IPS-15b (cell line): ENCODE results near the gene DDX31.

Experiments used
- H3K27me3 ChIP-seq: one replicate; pipeline ENCODE4 v1.6.1; 2013; ENCODE audit warnings: low read length; ENCODE audit not compliant: control insufficient read depth, insufficient read depth
- H3K36me3 ChIP-seq: one replicate; pipeline ENCODE4 v1.6.1; 2013; ENCODE audit warnings: low read length; ENCODE audit not compliant: control insufficient read depth, insufficient read depth
- H3K4me1 ChIP-seq: one replicate; pipeline ENCODE4 v1.6.1; 2013; ENCODE audit warnings: mild to moderate bottlenecking, low read length; ENCODE audit not compliant: control insufficient read depth, insufficient read depth
- H3K4me3 ChIP-seq: one replicate; pipeline ENCODE4 v1.5.1; 2013; ENCODE audit warnings: low read depth, low read length
- H3K9ac ChIP-seq: one replicate; pipeline ENCODE4 v1.6.1; 2013; ENCODE audit warnings: low read depth, mild to moderate bottlenecking, low read length
- H3K9me3 ChIP-seq: one replicate; pipeline ENCODE4 v1.6.1; 2013; ENCODE audit warnings: mild to moderate bottlenecking, low read length; ENCODE audit not compliant: control insufficient read depth, insufficient read depth

The DDX31 gene

GRCh38 chr9:132547976-132548730 lies 121.6 kb downstream of the DDX31 start:
- no peaks in the 10 kb centered on the region for H3K27me3 ChIP-seq
- H3K9ac ChIP-seq: no peak overlapping the region
- peaks cover 6% of the 10 kb centered on the region for H3K4me1 ChIP-seq
- no peak overlapping the region for H3K4me3 ChIP-seq
- H3K9me3 ChIP-seq: no peaks in the 10 kb centered on the region
- no peaks in the 10 kb centered on the region for H3K36me3 ChIP-seq

GRCh38 chr9:132547436-132547835 lies 122.3 kb downstream of the DDX31 start:
- Histone ChIP-seq H3K4me3 (no peak overlapping the region), H3K36me3 (no peaks in the 10 kb centered on the region), H3K9me3 (no peaks in the 10 kb centered on the region), H3K4me1 (peaks cover 6% of the 10 kb centered on the region), H3K9ac (no peak overlapping the region), H3K27me3 (no peaks in the 10 kb centered on the region)

- H3K9me3 ChIP-seq: no peaks in the 10 kb centered on the region
- H3K4me3 ChIP-seq: no peak overlapping the region
- H3K9ac ChIP-seq: no peak overlapping the region
- H3K4me1 ChIP-seq: peaks cover 6% of the 10 kb centered on the region
- no peaks in the 10 kb centered on the region for H3K27me3 ChIP-seq
- H3K36me3 ChIP-seq: no peaks in the 10 kb centered on the region
These were observed 122.7 kb downstream of the DDX31 start for GRCh38 chr9:132547052-132547431.

GRCh38 chr9:132546148-132547051 lies 123.4 kb downstream of the DDX31 start:
- H3K27me3 ChIP-seq: no peaks in the 10 kb centered on the region
- no peaks in the 10 kb centered on the region for H3K36me3 ChIP-seq
- no peaks in the 10 kb centered on the region for H3K9me3 ChIP-seq
- peak overlapping the region; percentile 48 for H3K4me3 ChIP-seq
- no peak overlapping the region for H3K9ac ChIP-seq
- peaks cover 6% of the 10 kb centered on the region for H3K4me1 ChIP-seq

GRCh38 chr9:132545578-132545977 lies 124.2 kb downstream of the DDX31 start:
- Histone ChIP-seq H3K4me3 (no peak overlapping the region), H3K9ac (no peak overlapping the region), H3K9me3 (no peaks in the 10 kb centered on the region), H3K4me1 (peaks cover 7% of the 10 kb centered on the region), H3K36me3 (no peaks in the 10 kb centered on the region), H3K27me3 (no peaks in the 10 kb centered on the region)

- H3K27me3 ChIP-seq: no peaks in the 10 kb centered on the region
- peaks cover 13% of the 10 kb centered on the region for H3K4me1 ChIP-seq
- H3K9ac ChIP-seq: no peak overlapping the region
- H3K36me3 ChIP-seq: no peaks in the 10 kb centered on the region
- no peaks in the 10 kb centered on the region for H3K9me3 ChIP-seq
- H3K4me3 ChIP-seq: no peak overlapping the region
These were observed 125.8 kb downstream of the DDX31 start for GRCh38 chr9:132543960-132544359.

GRCh38 chr9:132543251-132543650 lies 126.5 kb downstream of the DDX31 start:
- Histone ChIP-seq H3K27me3 (no peaks in the 10 kb centered on the region), H3K9ac (no peak overlapping the region)

More at GRCh38 chr9:132543251-132543650, 126.5 kb downstream of the DDX31 start:
- Histone ChIP-seq H3K4me1 (peaks cover 13% of the 10 kb centered on the region), H3K36me3 (no peaks in the 10 kb centered on the region), H3K4me3 (no peak overlapping the region), H3K9me3 (no peaks in the 10 kb centered on the region)
